ENCODE measurements around the gene RPL22. TPM values are rescaled to one million over a fixed set of nuclear protein-coding genes. Genes with fewer than 3 reads are reported as not detected.

The RPL22 gene
- total RNA-seq, 1 experiment from 2014 or later, result 441 TPM

DNA sequence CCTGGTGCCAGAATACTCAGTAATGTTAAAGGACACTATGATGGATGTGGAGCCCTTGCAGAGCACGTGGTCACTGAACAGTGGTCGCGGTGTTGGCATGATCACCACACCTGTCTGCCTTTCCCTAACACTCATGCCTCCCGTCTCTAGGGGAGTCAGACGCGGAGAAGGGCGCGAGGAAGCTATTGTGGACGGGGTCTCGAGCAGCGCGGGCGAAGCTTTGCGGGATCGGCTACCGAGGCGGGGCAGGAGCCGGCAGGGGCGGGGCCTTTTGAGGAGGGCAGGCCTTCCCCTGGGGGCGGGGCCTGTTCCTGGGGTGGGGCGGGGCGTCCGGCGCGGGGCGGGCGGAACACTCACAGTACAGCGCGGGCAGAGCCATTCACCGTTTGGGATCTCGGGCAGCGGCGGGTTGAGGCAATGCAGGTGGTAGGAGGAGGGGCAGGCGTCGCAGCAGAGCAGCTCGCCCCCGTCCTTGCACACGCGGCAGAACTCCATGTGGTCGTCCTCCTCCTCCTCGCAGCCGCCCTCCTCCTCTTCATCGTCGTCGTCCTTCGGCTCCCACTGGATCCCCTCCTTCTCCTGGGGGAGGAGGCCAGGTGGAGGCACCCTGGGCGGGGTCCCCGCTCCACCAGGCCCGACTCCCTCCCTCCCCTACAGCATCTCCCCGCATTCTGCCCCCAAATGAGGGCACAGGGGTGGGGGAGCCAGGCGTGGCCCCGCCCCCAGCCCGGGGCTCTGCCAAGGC, 50.7 kb downstream of the RPL22 start (continued):
- TF ChIP-seq, protein P1, sequence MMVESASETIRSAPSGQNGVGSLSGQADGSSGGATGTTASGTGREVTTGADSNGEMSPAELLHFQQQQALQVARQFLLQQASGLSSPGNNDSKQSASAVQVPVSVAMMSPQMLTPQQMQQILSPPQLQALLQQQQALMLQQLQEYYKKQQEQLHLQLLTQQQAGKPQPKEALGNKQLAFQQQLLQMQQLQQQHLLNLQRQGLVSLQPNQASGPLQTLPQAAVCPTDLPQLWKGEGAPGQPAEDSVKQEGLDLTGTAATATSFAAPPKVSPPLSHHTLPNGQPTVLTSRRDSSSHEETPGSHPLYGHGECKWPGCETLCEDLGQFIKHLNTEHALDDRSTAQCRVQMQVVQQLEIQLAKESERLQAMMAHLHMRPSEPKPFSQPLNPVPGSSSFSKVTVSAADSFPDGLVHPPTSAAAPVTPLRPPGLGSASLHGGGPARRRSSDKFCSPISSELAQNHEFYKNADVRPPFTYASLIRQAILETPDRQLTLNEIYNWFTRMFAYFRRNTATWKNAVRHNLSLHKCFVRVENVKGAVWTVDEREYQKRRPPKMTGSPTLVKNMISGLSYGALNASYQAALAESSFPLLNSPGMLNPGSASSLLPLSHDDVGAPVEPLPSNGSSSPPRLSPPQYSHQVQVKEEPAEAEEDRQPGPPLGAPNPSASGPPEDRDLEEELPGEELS (CRISPR knock-in tag; IDR thresholded peaks at IDR 0.05), result peak; percentile 69; the same call in 1 of the 2 replicates
- peak; percentile 63; the same call in 1 of the 2 replicates for TF ChIP-seq TCF7 (CRISPR knock-in tag; IDR thresholded peaks at IDR 0.05; ENCODE audit: low read depth)
- TF ChIP-seq, protein P2, sequence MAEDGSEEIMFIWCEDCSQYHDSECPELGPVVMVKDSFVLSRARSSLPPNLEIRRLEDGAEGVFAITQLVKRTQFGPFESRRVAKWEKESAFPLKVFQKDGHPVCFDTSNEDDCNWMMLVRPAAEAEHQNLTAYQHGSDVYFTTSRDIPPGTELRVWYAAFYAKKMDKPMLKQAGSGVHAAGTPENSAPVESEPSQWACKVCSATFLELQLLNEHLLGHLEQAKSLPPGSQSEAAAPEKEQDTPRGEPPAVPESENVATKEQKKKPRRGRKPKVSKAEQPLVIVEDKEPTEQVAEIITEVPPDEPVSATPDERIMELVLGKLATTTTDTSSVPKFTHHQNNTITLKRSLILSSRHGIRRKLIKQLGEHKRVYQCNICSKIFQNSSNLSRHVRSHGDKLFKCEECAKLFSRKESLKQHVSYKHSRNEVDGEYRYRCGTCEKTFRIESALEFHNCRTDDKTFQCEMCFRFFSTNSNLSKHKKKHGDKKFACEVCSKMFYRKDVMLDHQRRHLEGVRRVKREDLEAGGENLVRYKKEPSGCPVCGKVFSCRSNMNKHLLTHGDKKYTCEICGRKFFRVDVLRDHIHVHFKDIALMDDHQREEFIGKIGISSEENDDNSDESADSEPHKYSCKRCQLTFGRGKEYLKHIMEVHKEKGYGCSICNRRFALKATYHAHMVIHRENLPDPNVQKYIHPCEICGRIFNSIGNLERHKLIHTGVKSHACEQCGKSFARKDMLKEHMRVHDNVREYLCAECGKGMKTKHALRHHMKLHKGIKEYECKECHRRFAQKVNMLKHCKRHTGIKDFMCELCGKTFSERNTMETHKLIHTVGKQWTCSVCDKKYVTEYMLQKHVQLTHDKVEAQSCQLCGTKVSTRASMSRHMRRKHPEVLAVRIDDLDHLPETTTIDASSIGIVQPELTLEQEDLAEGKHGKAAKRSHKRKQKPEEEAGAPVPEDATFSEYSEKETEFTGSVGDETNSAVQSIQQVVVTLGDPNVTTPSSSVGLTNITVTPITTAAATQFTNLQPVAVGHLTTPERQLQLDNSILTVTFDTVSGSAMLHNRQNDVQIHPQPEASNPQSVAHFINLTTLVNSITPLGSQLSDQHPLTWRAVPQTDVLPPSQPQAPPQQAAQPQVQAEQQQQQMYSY (CRISPR knock-in tag; IDR thresholded peaks at IDR 0.05), result peak; percentile 23; the same call in 1 of the 2 replicates
- peak; percentile 78 for TF ChIP-seq ZNF263 (CRISPR knock-in tag; IDR thresholded peaks at IDR 0.05; ENCODE audit: low read depth)
- no peak; the same call in 1 of the 2 replicates for TF ChIP-seq FOXK1 (CRISPR knock-in tag; IDR thresholded peaks at IDR 0.05)
- TF ChIP-seq, protein P3, sequence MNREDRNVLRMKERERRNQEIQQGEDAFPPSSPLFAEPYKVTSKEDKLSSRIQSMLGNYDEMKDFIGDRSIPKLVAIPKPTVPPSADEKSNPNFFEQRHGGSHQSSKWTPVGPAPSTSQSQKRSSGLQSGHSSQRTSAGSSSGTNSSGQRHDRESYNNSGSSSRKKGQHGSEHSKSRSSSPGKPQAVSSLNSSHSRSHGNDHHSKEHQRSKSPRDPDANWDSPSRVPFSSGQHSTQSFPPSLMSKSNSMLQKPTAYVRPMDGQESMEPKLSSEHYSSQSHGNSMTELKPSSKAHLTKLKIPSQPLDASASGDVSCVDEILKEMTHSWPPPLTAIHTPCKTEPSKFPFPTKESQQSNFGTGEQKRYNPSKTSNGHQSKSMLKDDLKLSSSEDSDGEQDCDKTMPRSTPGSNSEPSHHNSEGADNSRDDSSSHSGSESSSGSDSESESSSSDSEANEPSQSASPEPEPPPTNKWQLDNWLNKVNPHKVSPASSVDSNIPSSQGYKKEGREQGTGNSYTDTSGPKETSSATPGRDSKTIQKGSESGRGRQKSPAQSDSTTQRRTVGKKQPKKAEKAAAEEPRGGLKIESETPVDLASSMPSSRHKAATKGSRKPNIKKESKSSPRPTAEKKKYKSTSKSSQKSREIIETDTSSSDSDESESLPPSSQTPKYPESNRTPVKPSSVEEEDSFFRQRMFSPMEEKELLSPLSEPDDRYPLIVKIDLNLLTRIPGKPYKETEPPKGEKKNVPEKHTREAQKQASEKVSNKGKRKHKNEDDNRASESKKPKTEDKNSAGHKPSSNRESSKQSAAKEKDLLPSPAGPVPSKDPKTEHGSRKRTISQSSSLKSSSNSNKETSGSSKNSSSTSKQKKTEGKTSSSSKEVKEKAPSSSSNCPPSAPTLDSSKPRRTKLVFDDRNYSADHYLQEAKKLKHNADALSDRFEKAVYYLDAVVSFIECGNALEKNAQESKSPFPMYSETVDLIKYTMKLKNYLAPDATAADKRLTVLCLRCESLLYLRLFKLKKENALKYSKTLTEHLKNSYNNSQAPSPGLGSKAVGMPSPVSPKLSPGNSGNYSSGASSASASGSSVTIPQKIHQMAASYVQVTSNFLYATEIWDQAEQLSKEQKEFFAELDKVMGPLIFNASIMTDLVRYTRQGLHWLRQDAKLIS (CRISPR knock-in tag; IDR thresholded peaks at IDR 0.05; ENCODE audit: borderline replicate concordance), result no peak
- TF ChIP-seq, protein P4, sequence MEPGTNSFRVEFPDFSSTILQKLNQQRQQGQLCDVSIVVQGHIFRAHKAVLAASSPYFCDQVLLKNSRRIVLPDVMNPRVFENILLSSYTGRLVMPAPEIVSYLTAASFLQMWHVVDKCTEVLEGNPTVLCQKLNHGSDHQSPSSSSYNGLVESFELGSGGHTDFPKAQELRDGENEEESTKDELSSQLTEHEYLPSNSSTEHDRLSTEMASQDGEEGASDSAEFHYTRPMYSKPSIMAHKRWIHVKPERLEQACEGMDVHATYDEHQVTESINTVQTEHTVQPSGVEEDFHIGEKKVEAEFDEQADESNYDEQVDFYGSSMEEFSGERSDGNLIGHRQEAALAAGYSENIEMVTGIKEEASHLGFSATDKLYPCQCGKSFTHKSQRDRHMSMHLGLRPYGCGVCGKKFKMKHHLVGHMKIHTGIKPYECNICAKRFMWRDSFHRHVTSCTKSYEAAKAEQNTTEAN (CRISPR knock-in tag; IDR thresholded peaks at IDR 0.05), result peak; percentile 64; the same call in 1 of the 2 replicates
- TF ChIP-seq JUN (CRISPR knock-in tag; IDR thresholded peaks at IDR 0.05), result peak; percentile 60; the same call in 1 of the 2 replicates
- no peak for TF ChIP-seq ZNF219 (CRISPR knock-in tag; IDR thresholded peaks at IDR 0.05; ENCODE audit: borderline replicate concordance)
- TF ChIP-seq TP53 (CRISPR knock-in tag; IDR thresholded peaks at IDR 0.05), result peak; percentile 25; the same call in 1 of the 2 replicates
- TF ChIP-seq, protein P5, sequence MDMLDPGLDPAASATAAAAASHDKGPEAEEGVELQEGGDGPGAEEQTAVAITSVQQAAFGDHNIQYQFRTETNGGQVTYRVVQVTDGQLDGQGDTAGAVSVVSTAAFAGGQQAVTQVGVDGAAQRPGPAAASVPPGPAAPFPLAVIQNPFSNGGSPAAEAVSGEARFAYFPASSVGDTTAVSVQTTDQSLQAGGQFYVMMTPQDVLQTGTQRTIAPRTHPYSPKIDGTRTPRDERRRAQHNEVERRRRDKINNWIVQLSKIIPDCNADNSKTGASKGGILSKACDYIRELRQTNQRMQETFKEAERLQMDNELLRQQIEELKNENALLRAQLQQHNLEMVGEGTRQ (CRISPR knock-in tag; IDR thresholded peaks at IDR 0.05), result no peak; the same call in 1 of the 2 replicates
- TF ChIP-seq ZNF121 (CRISPR knock-in tag; IDR thresholded peaks at IDR 0.05), result no peak
- TF ChIP-seq GTF2I (CRISPR knock-in tag; conservative IDR thresholded peaks at IDR 0.05), result no peak
- TF ChIP-seq ATF1 (CRISPR knock-in tag; IDR thresholded peaks at IDR 0.05), result no peak
- TF ChIP-seq NFE2L1 (CRISPR knock-in tag; IDR thresholded peaks at IDR 0.05), result peak; percentile 86; the same call in 1 of the 2 replicates
- no peak for TF ChIP-seq MXD4 (CRISPR knock-in tag; IDR thresholded peaks at IDR 0.05; ENCODE audit: borderline replicate concordance)
- TF ChIP-seq, protein P6, sequence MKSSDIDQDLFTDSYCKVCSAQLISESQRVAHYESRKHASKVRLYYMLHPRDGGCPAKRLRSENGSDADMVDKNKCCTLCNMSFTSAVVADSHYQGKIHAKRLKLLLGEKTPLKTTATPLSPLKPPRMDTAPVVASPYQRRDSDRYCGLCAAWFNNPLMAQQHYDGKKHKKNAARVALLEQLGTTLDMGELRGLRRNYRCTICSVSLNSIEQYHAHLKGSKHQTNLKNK (CRISPR knock-in tag; IDR thresholded peaks at IDR 0.05), result no peak
- TF ChIP-seq, protein P7, sequence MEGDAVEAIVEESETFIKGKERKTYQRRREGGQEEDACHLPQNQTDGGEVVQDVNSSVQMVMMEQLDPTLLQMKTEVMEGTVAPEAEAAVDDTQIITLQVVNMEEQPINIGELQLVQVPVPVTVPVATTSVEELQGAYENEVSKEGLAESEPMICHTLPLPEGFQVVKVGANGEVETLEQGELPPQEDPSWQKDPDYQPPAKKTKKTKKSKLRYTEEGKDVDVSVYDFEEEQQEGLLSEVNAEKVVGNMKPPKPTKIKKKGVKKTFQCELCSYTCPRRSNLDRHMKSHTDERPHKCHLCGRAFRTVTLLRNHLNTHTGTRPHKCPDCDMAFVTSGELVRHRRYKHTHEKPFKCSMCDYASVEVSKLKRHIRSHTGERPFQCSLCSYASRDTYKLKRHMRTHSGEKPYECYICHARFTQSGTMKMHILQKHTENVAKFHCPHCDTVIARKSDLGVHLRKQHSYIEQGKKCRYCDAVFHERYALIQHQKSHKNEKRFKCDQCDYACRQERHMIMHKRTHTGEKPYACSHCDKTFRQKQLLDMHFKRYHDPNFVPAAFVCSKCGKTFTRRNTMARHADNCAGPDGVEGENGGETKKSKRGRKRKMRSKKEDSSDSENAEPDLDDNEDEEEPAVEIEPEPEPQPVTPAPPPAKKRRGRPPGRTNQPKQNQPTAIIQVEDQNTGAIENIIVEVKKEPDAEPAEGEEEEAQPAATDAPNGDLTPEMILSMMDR (IDR thresholded peaks at IDR 0.05), result no peak
- peak; percentile 57; the same call in 1 of the 2 replicates for TF ChIP-seq RELA (CRISPR knock-in tag; IDR thresholded peaks at IDR 0.05; ENCODE audit: borderline replicate concordance)
- TF ChIP-seq, protein P8, sequence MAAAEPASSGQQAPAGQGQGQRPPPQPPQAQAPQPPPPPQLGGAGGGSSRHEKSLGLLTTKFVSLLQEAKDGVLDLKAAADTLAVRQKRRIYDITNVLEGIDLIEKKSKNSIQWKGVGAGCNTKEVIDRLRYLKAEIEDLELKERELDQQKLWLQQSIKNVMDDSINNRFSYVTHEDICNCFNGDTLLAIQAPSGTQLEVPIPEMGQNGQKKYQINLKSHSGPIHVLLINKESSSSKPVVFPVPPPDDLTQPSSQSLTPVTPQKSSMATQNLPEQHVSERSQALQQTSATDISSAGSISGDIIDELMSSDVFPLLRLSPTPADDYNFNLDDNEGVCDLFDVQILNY (CRISPR knock-in tag; IDR thresholded peaks at IDR 0.05), result no peak
- peak; percentile 49; the same call in 1 of the 2 replicates for TF ChIP-seq SMAD3 (CRISPR knock-in tag; IDR thresholded peaks at IDR 0.05; ENCODE audit: borderline replicate concordance)
- no peak for TF ChIP-seq ZNF423 (CRISPR knock-in tag; IDR thresholded peaks at IDR 0.05)
- TF ChIP-seq ZNF416 (CRISPR knock-in tag; IDR thresholded peaks at IDR 0.05), result no peak
- TF ChIP-seq EMX1 (CRISPR knock-in tag; IDR thresholded peaks at IDR 0.05), result no peak
